PC-3 (cell line): ENCODE measurements around the gene RAET1E.

Experiments
- EZH2 ChIP-seq: fragments of 300-600 bp; sonication (generic); IDR thresholded peaks from one replicate; pipeline ENCODE4 v1.6.1; 2017; ENCODE audit warnings: antibody characterized with exemption, mild to moderate bottlenecking, low read length; ENCODE audit not compliant: unreplicated experiment
- EZH2phosphoT487 ChIP-seq: fragments of 300-600 bp; sonication (generic); IDR thresholded peaks from 2 replicates; pipeline ENCODE4 v1.6.1; 2018; ENCODE audit warnings: mild to moderate bottlenecking, antibody characterized with exemption, low read length, borderline replicate concordance
- TF ChIP-seq, protein P1 (sequence below): fragments of 300-600 bp; sonication (generic); conservative IDR thresholded peaks from 2 replicates; pipeline ENCODE4 v1.5.1; 2017; ENCODE audit warnings: antibody characterized with exemption, low read depth, mild to moderate bottlenecking, low read length

DNA sequence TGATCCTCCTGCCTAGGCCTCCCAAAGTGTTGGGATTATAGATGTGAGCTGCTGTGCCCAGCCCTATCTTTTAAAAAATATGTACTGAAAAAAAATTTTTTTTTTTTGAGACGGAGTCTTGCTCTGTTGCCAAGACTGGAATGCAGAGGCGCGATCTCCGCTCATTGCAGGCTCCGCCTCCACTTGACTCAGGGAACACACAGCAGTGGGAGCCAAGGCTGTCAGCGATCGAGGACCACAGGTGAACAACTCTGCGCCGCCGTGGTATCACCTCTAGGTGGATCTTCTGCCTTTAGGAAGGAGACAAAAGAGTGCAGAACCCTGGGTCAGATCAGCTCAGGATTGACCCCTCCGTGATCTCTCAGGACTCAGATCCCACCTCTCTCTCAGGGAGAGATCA is 13.7 kb downstream of the RAET1E start:
- TF ChIP-seq, protein P1, sequence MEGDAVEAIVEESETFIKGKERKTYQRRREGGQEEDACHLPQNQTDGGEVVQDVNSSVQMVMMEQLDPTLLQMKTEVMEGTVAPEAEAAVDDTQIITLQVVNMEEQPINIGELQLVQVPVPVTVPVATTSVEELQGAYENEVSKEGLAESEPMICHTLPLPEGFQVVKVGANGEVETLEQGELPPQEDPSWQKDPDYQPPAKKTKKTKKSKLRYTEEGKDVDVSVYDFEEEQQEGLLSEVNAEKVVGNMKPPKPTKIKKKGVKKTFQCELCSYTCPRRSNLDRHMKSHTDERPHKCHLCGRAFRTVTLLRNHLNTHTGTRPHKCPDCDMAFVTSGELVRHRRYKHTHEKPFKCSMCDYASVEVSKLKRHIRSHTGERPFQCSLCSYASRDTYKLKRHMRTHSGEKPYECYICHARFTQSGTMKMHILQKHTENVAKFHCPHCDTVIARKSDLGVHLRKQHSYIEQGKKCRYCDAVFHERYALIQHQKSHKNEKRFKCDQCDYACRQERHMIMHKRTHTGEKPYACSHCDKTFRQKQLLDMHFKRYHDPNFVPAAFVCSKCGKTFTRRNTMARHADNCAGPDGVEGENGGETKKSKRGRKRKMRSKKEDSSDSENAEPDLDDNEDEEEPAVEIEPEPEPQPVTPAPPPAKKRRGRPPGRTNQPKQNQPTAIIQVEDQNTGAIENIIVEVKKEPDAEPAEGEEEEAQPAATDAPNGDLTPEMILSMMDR: no peak
- TF ChIP-seq EZH2phosphoT487 (no peak), EZH2 (no peak)
